Neural cell (in vitro differentiated cells): ENCODE data around the gene P2RY8. TPM values are rescaled to one million over a fixed set of nuclear protein-coding genes. Genes with fewer than 3 reads are reported as not detected.

ENCODE experiments used
- H2AFZ ChIP-seq: fragments of 200-600, 300-800 bp; sonication (generic), shearing (Covaris generic); 2 replicates; pipeline ENCODE4 v1.6.0; 2014; ENCODE audit warnings: low read depth, mild to moderate bottlenecking, antibody characterized with exemption, low read length, moderate library complexity
- H3F3A ChIP-seq: fragments of 200-600 bp; shearing (Covaris generic); 2 replicates; pipeline ENCODE4 v1.6.1; 2016; ENCODE audit warnings: mild to moderate bottlenecking, moderate library complexity, mixed read lengths, antibody characterized with exemption, low read length; ENCODE audit not compliant: insufficient read depth, poor library complexity, severe bottlenecking
- H3K27ac ChIP-seq: fragments of 200-600, 300-800 bp; sonication (generic), shearing (Covaris generic); 2 replicates; pipeline ENCODE4 v1.5.1; 2014; ENCODE audit warnings: mild to moderate bottlenecking, low read length, moderate library complexity
- H3K27me3 ChIP-seq: fragments of 300-800, 200-600 bp; sonication (generic), shearing (Covaris generic); 2 replicates; pipeline ENCODE4 v1.6.0; 2014; ENCODE audit warnings: mild to moderate bottlenecking, low read depth, low read length, moderate library complexity; ENCODE audit not compliant: insufficient read depth
- H3K36me3 ChIP-seq: fragments of 300-800, 200-600 bp; sonication (generic), shearing (Covaris generic); 2 replicates; pipeline ENCODE4 v1.5.1; 2014; ENCODE audit warnings: mild to moderate bottlenecking, antibody characterized with exemption, low read length, moderate library complexity; ENCODE audit not compliant: insufficient read depth
- H3K4me2 ChIP-seq: fragments of 300-800, 200-600 bp; sonication (generic), shearing (Covaris generic); 2 replicates; pipeline ENCODE4 v1.6.0; 2014; ENCODE audit warnings: mild to moderate bottlenecking, low read length
- H3K4me3 ChIP-seq: fragments of 300-800, 200-600 bp; sonication (generic), shearing (Covaris generic); 2 replicates; pipeline ENCODE4 v1.5.1; 2014; ENCODE audit warnings: mild to moderate bottlenecking, low read length, moderate library complexity
- H3K79me2 ChIP-seq: fragments of 200-600 bp; shearing (Covaris generic); replicated peaks from 2 replicates; pipeline ENCODE4 v1.6.0; 2014; ENCODE audit warnings: mild to moderate bottlenecking, low read length, moderate library complexity; ENCODE audit not compliant: insufficient read depth
- H3K9ac ChIP-seq: fragments of 300-800, 200-600 bp; sonication (generic), shearing (Covaris generic); 2 replicates; pipeline ENCODE4 v1.6.1; 2016; ENCODE audit warnings: mild to moderate bottlenecking, low read length, mixed read lengths
- H3K9me2 ChIP-seq: fragments of 200-600 bp; shearing (Covaris generic); 2 replicates; pipeline ENCODE4 v1.6.1; 2016; ENCODE audit warnings: mild to moderate bottlenecking, low read length, mixed read lengths; ENCODE audit not compliant: insufficient read depth
- H3K9me3 ChIP-seq: fragments of 200-600, 300-800 bp; sonication (generic), shearing (Covaris generic); 2 replicates; pipeline ENCODE4 v1.6.1; 2016; ENCODE audit warnings: mild to moderate bottlenecking, mixed run types, low read length, moderate library complexity, mixed read lengths
- H4K20me1 ChIP-seq: fragments of 200-600 bp; shearing (Covaris generic); 2 replicates; pipeline ENCODE4 v1.6.1; 2016; ENCODE audit warnings: mild to moderate bottlenecking, mixed run types; ENCODE audit not compliant: insufficient read depth
- EP300 ChIP-seq: fragments of 450-650 bp; conservative IDR thresholded peaks from 2 replicates; pipeline ENCODE4 v1.6.1; 2014; ENCODE audit warnings: antibody characterized with exemption, mild to moderate bottlenecking, moderate library complexity; ENCODE audit not compliant: poor library complexity, severe bottlenecking
- EZH2 ChIP-seq: fragments of 200-600, 300-800 bp; shearing (Covaris generic), sonication (generic); IDR thresholded peaks from 2 replicates; pipeline ENCODE4 v1.6.1; 2014; ENCODE audit warnings: antibody characterized with exemption, low read length, borderline replicate concordance, mild to moderate bottlenecking; ENCODE audit not compliant: insufficient read depth, poor library complexity, severe bottlenecking
- MXI1 ChIP-seq: fragments of 450-650 bp; conservative IDR thresholded peaks from 2 replicates; pipeline ENCODE4 v1.6.1; 2014; ENCODE audit warnings: antibody characterized with exemption, mild to moderate bottlenecking; ENCODE audit not compliant: poor library complexity, severe bottlenecking
- POLR2AphosphoS5 ChIP-seq: IDR thresholded peaks from 2 replicates; pipeline ENCODE4 v1.6.1; 2012
- RAD21 ChIP-seq: fragments of 450-650 bp; conservative IDR thresholded peaks from 2 replicates; pipeline ENCODE4 v1.6.1; 2014; ENCODE audit warnings: antibody characterized with exemption, mild to moderate bottlenecking, moderate library complexity
- REST ChIP-seq: IDR thresholded peaks from 2 replicates; pipeline ENCODE4 v1.6.1; 2012; ENCODE audit warnings: borderline replicate concordance
- SMC3 ChIP-seq: fragments of 450-650 bp; conservative IDR thresholded peaks from 2 replicates; pipeline ENCODE4 v1.6.1; 2014; ENCODE audit warnings: antibody characterized with exemption, mild to moderate bottlenecking, moderate library complexity; ENCODE audit not compliant: poor library complexity
- TAF1 ChIP-seq: IDR thresholded peaks from 2 replicates; pipeline ENCODE4 v1.6.1; 2012; ENCODE audit warnings: low read depth
- polyA plus RNA-seq: library from polyadenylated mRNA; depleted of rRNA; stranded (reverse); fragments of >200 nt; gene quantifications from 2 replicates; pipeline ENCODE4 v1.2.3, GENCODE V29; 2014
- TF ChIP-seq, protein P1 (sequence below): fragments of 450-650 bp; IDR thresholded peaks from 2 replicates; pipeline ENCODE4 v1.5.1; 2014; ENCODE audit warnings: antibody characterized with exemption, mild to moderate bottlenecking, moderate library complexity; ENCODE audit not compliant: poor library complexity, severe bottlenecking

The P2RY8 gene
- polyA plus RNA-seq, 1 donor from 2014 or later, result not detected

DNA sequence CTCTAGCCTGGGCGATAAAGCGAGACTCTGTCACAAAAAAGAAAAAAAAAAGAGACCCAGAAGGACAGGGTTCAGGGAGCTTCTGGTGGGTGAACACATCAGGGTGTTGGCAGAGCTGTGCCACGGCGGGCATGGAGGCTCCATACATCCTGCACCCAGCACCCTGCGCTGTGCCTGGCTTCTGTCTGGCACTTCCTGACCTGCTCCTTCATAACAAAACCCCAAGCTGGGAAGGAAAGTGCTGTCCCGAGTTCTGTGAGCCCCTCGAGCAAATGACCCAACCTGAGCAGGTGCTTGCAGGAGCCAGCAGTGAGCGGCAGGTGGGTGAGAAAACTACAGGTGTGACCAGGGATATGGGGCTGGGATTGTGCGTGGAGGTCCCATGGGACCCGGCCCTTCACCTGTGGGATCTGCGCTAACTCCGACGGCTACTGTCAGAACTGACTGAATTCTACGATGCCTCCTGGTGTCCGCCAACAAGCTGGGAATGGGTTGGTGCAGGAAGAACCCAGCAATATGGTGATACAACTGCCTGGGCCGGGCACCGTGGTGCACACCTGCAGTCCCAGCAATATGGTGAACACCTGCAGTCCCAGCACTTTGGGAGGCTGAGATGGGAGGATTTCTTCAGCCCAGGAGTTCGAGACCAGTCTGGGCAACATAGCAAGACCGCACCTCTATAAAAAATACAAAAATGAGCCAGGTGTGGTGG, 103.2 kb downstream of the P2RY8 start:
- H3K9me3 ChIP-seq, result peaks cover under 1% of the 10 kb centered on the region
- no peaks in the 10 kb centered on the region for H3K9me2 ChIP-seq
- H3K36me3 ChIP-seq, result no peaks in the 10 kb centered on the region
- H3K27me3 ChIP-seq, result no peaks in the 10 kb centered on the region
- no peak overlapping the region for H3K4me2 ChIP-seq
- no peak overlapping the region for H3K4me3 ChIP-seq
- no peak overlapping the region for H2AFZ ChIP-seq
- no peak for TF ChIP-seq RAD21
- no peak for TF ChIP-seq MXI1
- no peak for TF ChIP-seq SMC3
- TF ChIP-seq REST, result no peak
- TF ChIP-seq POLR2AphosphoS5, result no peak
- TF ChIP-seq TAF1, result no peak
- no peak for TF ChIP-seq EP300
- TF ChIP-seq, protein P1, sequence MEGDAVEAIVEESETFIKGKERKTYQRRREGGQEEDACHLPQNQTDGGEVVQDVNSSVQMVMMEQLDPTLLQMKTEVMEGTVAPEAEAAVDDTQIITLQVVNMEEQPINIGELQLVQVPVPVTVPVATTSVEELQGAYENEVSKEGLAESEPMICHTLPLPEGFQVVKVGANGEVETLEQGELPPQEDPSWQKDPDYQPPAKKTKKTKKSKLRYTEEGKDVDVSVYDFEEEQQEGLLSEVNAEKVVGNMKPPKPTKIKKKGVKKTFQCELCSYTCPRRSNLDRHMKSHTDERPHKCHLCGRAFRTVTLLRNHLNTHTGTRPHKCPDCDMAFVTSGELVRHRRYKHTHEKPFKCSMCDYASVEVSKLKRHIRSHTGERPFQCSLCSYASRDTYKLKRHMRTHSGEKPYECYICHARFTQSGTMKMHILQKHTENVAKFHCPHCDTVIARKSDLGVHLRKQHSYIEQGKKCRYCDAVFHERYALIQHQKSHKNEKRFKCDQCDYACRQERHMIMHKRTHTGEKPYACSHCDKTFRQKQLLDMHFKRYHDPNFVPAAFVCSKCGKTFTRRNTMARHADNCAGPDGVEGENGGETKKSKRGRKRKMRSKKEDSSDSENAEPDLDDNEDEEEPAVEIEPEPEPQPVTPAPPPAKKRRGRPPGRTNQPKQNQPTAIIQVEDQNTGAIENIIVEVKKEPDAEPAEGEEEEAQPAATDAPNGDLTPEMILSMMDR, result no peak
- no peak for TF ChIP-seq EZH2
- no peaks in the 10 kb centered on the region for H3K79me2 ChIP-seq
- H4K20me1 ChIP-seq, result no peaks in the 10 kb centered on the region
- no peak overlapping the region for H3K9ac ChIP-seq
- H3F3A ChIP-seq, result no peaks in the 10 kb centered on the region
- no peak overlapping the region for H3K27ac ChIP-seq

GRCh38 chrX:1430451-1430850, 106.5 kb downstream of the P2RY8 start:
- H3F3A ChIP-seq, result no peaks in the 10 kb centered on the region
- H3K27me3 ChIP-seq, result no peaks in the 10 kb centered on the region
- no peak overlapping the region for H2AFZ ChIP-seq
- peaks cover 3% of the 10 kb centered on the region for H3K36me3 ChIP-seq
- H3K27ac ChIP-seq, result no peak overlapping the region
- H3K79me2 ChIP-seq, result no peaks in the 10 kb centered on the region
- no peaks in the 10 kb centered on the region for H3K9me2 ChIP-seq
- no peak for TF ChIP-seq SMC3
- H3K4me2 ChIP-seq, result no peak overlapping the region
- H4K20me1 ChIP-seq, result no peaks in the 10 kb centered on the region
- H3K9me3 ChIP-seq, result no peaks in the 10 kb centered on the region
- no peak overlapping the region for H3K4me3 ChIP-seq
- H3K9ac ChIP-seq, result no peak overlapping the region
